HG03558 (cell line): Measurements from ENCODE around the gene MRPL4.
"Not testable (repeated sequence)": the region's sequence is repeated elsewhere in the genome, so short reads cannot be mapped to it uniquely, and the experiment has no call there.

Experiments
- ATAC-seq: cut with Tn5 transposase; IDR thresholded peaks from one replicate; pipeline ENCODE4 v1.9.1; 2021; ENCODE audit warnings: moderate number of reproducible peaks; ENCODE audit not compliant: unreplicated experiment; ENCODE audit errors: extremely low read depth

The MRPL4 gene

GRCh38 chr19:10228920-10229319, 23.1 kb upstream of the MRPL4 start:
- ATAC-seq = no peak

GRCh38 chr19:10230173-10230860, 21.7 kb upstream of the MRPL4 start:
- no peak for ATAC-seq

- no peak for ATAC-seq
Measured at GRCh38 chr19:10230861-10231611, 21.0 kb upstream of the MRPL4 start, which contains the start of gene S1PR2. Gene S1PR2 (minus strand): TSS chr19:10231331. CDS start chr19:10224905, 6,426 bp downstream.

- ATAC-seq = no peak
Measured at GRCh38 chr19:10231612-10232228, 20.3 kb upstream of the MRPL4 start.

- ATAC-seq = no peak
Measured at GRCh38 chr19:10233946-10234345, 18.1 kb upstream of the MRPL4 start.

- no peak for ATAC-seq
Measured at GRCh38 chr19:10235003-10235402, 17.0 kb upstream of the MRPL4 start.

GRCh38 chr19:10235409-10235808, 16.6 kb upstream of the MRPL4 start:
- not testable (repeated sequence) for ATAC-seq

GRCh38 chr19:10237702-10238101, 14.3 kb upstream of the MRPL4 start:
- no peak for ATAC-seq

GRCh38 chr19:10238172-10238783, 13.7 kb upstream of the MRPL4 start:
- ATAC-seq = no peak

- ATAC-seq = not testable (repeated sequence)
Measured at GRCh38 chr19:10241826-10242449, 10.1 kb upstream of the MRPL4 start.

- ATAC-seq = no peak
Measured at GRCh38 chr19:10243606-10244005, 8.4 kb upstream of the MRPL4 start.

GRCh38 chr19:10245189-10245939, 6.7 kb upstream of the MRPL4 start:
- no peak for ATAC-seq

- ATAC-seq = no peak
Measured at GRCh38 chr19:10246511-10246910, 5.5 kb upstream of the MRPL4 start.

GRCh38 chr19:10252707-10253106, 693 bp downstream of the MRPL4 start:
- ATAC-seq = no peak

GRCh38 chr19:10254244-10254643, 2.2 kb downstream of the MRPL4 start:
- no peak for ATAC-seq

GRCh38 chr19:10255358-10255757, 3.3 kb downstream of the MRPL4 start:
- ATAC-seq = no peak

- no peak for ATAC-seq
Measured at GRCh38 chr19:10256551-10256950, 4.5 kb downstream of the MRPL4 start.

GRCh38 chr19:10256970-10257615, 5.1 kb downstream of the MRPL4 start:
- no peak for ATAC-seq

GRCh38 chr19:10258080-10258710, 6.2 kb downstream of the MRPL4 start:
- no peak for ATAC-seq
